K562 (cell line): ENCODE measurements around the gene CCDC3.

Experiments
- FOS ChIP-seq: IDR thresholded peaks from 3 replicates; pipeline ENCODE4 v1.6.1; 2011; ENCODE audit not compliant: insufficient read length; ENCODE audit errors: extremely low read depth
- NFXL1 ChIP-seq: fragments of 450-650 bp; formaldehyde crosslinking; IDR thresholded peaks from 2 replicates; pipeline ENCODE4 v1.4.0; 2021; ENCODE audit warnings: mild to moderate bottlenecking
- NRF1 ChIP-seq, 2 experiments: fragments of 450-650 bp; IDR thresholded peaks in 1 of 2; conservative IDR thresholded peaks in 1 of 2; 2 replicates each; pipeline ENCODE4 v1.6.1; 2014; ENCODE audit warnings: mild to moderate bottlenecking in 2 of 2
- TAF1 ChIP-seq: IDR thresholded peaks from 2 replicates; pipeline ENCODE4 v1.6.1; 2011; ENCODE audit warnings: mild to moderate bottlenecking, low read length, moderate library complexity; ENCODE audit not compliant: insufficient read depth, control insufficient read depth, severe bottlenecking; ENCODE audit errors: extremely low read depth

DNA sequence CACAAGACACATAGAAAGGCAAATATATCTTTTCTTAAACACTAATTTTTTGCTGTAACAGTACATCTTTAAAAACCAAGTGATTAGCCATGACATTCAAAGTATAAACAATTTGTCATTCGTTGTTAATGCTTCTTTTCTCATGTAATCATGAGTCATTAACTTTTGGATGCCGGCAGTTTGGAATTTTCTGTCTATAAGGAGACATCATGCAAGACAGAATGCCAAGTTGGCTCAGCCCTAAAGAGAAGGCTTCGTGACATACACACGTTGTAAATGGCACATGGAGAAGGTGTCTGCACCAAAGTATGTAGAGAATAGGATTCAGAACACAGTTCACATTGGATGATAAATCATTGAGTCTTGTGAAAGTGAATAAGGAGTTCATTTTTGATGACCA, 35.9 kb downstream of the CCDC3 start:
- TF ChIP-seq FOS = no peak
- no peak for TF ChIP-seq TAF1
- TF ChIP-seq NFXL1 = no peak
- no peak for TF ChIP-seq NRF1 (conservative IDR thresholded peaks at IDR 0.05 in 1 of 2, IDR thresholded peaks at IDR 0.05 in 1 of 2)
